HepG2 (cell line): ENCODE data around the gene PODN. TPM values are rescaled to one million over a fixed set of nuclear protein-coding genes. Genes with fewer than 3 reads are reported as not detected.

Experiments used
- BCL6 ChIP-seq: IDR thresholded peaks from 2 replicates; pipeline ENCODE4 v1.6.1; 2016; ENCODE audit warnings: missing genetic modification reagents, missing compliant biosample characterization
- CBX5 ChIP-seq: sonication (generic); formaldehyde crosslinking; IDR thresholded peaks from 2 replicates; pipeline ENCODE4 v1.4.0; 2020; ENCODE audit warnings: missing genetic modification reagents, borderline replicate concordance
- CEBPB ChIP-seq: IDR thresholded peaks from 2 replicates; pipeline ENCODE4 v1.6.1; 2011; ENCODE audit warnings: low read depth, low read length, improper control_type of control experiment, borderline replicate concordance
- E2F5 ChIP-seq: sonication (generic); formaldehyde crosslinking; conservative IDR thresholded peaks from 2 replicates; pipeline ENCODE4 v1.4.0; 2020; ENCODE audit warnings: missing genetic modification reagents
- FOXK2 ChIP-seq: fragments of 450-650 bp; IDR thresholded peaks from 2 replicates; pipeline ENCODE4 v1.6.1; 2016
- JARID2 ChIP-seq: sonication (generic); formaldehyde crosslinking; IDR thresholded peaks from 2 replicates; pipeline ENCODE4 v1.8.1; 2023; ENCODE audit warnings: missing genetic modification reagents, inconsistent platforms; ENCODE audit not compliant: insufficient replicate concordance
- NCOR1 ChIP-seq: fragments of 200-600 bp; sonication (generic); IDR thresholded peaks from 2 replicates; pipeline ENCODE4 v1.7.0; 2017; ENCODE audit warnings: antibody characterized with exemption, low read length, borderline replicate concordance
- ZBTB37 ChIP-seq: sonication (generic); formaldehyde crosslinking; IDR thresholded peaks from 2 replicates; pipeline ENCODE4 v1.4.0; 2020; ENCODE audit warnings: mild to moderate bottlenecking, missing genetic modification reagents
- ZFP36L1 ChIP-seq: sonication (generic); formaldehyde crosslinking; IDR thresholded peaks from 2 replicates; pipeline ENCODE4 v1.8.0; 2022; ENCODE audit warnings: mild to moderate bottlenecking, missing genetic modification reagents, moderate library complexity
- ZNF276 ChIP-seq: sonication (generic); formaldehyde crosslinking; IDR thresholded peaks from 2 replicates; pipeline ENCODE4 v1.4.0; 2020; ENCODE audit warnings: mild to moderate bottlenecking, low read depth, missing genetic modification reagents
- ZNF609 ChIP-seq: sonication (generic); formaldehyde crosslinking; IDR thresholded peaks from 2 replicates; pipeline ENCODE4 v1.4.0; 2020; ENCODE audit warnings: mild to moderate bottlenecking, missing genetic modification reagents, borderline replicate concordance
- ZNF704 ChIP-seq: sonication (generic); formaldehyde crosslinking; IDR thresholded peaks from 2 replicates; pipeline ENCODE4 v1.8.1; 2023; ENCODE audit warnings: mild to moderate bottlenecking, inconsistent platforms, moderate library complexity, missing genetic modification reagents, borderline replicate concordance
- polyA plus RNA-seq, 8 experiments: library from polyadenylated mRNA; depleted of rRNA in 3 of 8; stranded (reverse) in 7 of 8; unstranded in 1 of 8; fragments of >200 nt; fragmentation: Illumina TruSeq in 4 of 8; extraction: Trizol in 4 of 8; gene quantifications; 2 replicates each; pipeline versions ENCODE4 v1.2.1 to v1.2.3, GENCODE V29; 2011 to 2016; ENCODE audit warnings: low read depth in 4 of 8, missing spikeins in 1 of 8, mixed read lengths in 1 of 8; ENCODE audit not compliant: insufficient read depth in 1 of 8
- total RNA-seq, 5 experiments: library from RNA; depleted of rRNA; stranded (reverse); fragments of >200 nt; fragmentation: Illumina TruSeq; extraction: Trizol; gene quantifications; 2 replicates each; pipeline ENCODE4 v1.2.3, GENCODE V29; 2016; ENCODE audit warnings: low read depth in 1 of 5

PODN gene
- total and polyA plus RNA-seq, 2 of the 13 experiments (the other 11 are each of a cell fraction or from before 2014, with no cell fraction given): 0.13 TPM; not detected in 1

- TF ChIP-seq BCL6 (peak; percentile 68; the same call in 1 of the 2 replicates), ZNF609 (peak; percentile 60; the same call in 1 of the 2 replicates), CBX5 (CRISPR knock-in tag) (peak; percentile 63; the same call in 1 of the 2 replicates), NCOR1 (peak; percentile 82), FOXK2 (peak; percentile 40; the same call in 1 of the 2 replicates), CEBPB (peak; percentile 97), ZBTB37 (CRISPR knock-in tag) (no peak), ZNF276 (CRISPR knock-in tag) (0 out of 2 replicates have a peak, but pooled peaks have one; percentile 30), ZNF704 (CRISPR knock-in tag) (no peak), ZFP36L1 (no peak), E2F5 (CRISPR knock-in tag) (no peak), JARID2 (CRISPR knock-in tag) (no peak)
Observed at GRCh38 chr1:53025034-53025768, 36.8 kb upstream of the PODN start (continued).
